GM12878 (cell line): ENCODE measurements around the gene RFPL1. TPM values are rescaled to one million over a fixed set of nuclear protein-coding genes. Genes with fewer than 3 reads are reported as not detected.

Source experiments
- ATAC-seq: fragments of 200-7000 bp; cut with Tn5 transposase; 3 replicates; pipeline ENCODE4 v1.9.1; 2020; ENCODE audit warnings: mild to moderate bottlenecking, moderate library complexity
- BruUV-seq: library from RNA; stranded (reverse); fragments of 400-500 nt; replicated peaks from 2 replicates; lab custom pipeline; 2021; lab: Mats Ljungman, UMichigan
- CTCF ChIA-PET: fragments of 300-600 bp; sonication (Branson Sonifier 250); formaldehyde crosslinking; extraction: SDS; loops from one replicate; lab custom pipeline; 2021; ENCODE audit warnings: inconsistent platforms; lab: Yijun Ruan, JAX
- POLR2A ChIA-PET: fragments of 350-600 bp; formaldehyde crosslinking; extraction: SDS; loops from one replicate; lab custom pipeline; 2021; ENCODE audit warnings: inconsistent platforms; lab: Charles Lee
- RAD21 ChIA-PET: fragments of 300-600 bp; sonication (Branson Sonifier 250); formaldehyde crosslinking; loops from one replicate; lab custom pipeline; 2023; ENCODE audit warnings: antibody characterized with exemption; ENCODE audit not compliant: unreplicated experiment; lab: Charles Lee
- SMC1A ChIA-PET: fragments of 300-600 bp; sonication (Branson Sonifier 250); formaldehyde crosslinking; loops from one replicate; lab custom pipeline; 2023; ENCODE audit not compliant: unreplicated experiment, uncharacterized antibody; lab: Charles Lee
- DNase-seq: peaks from one replicate; pipeline ENCODE4 v3.0.0-alpha.2; 2011; ENCODE audit warnings: low read depth, low spot score
- FAIRE-seq: peaks from 3 replicates; lab custom pipeline; 2011; peaks lifted over from hg19 to GRCh38; lab: Jason Lieb, UNC
- H2AFZ ChIP-seq: 2 replicates; pipeline ENCODE4 v1.6.0; 2011; ENCODE audit warnings: low read depth, low read length, control low read depth; ENCODE audit not compliant: control insufficient read depth
- H3K27ac ChIP-seq: 2 replicates; pipeline ENCODE4 v1.5.1; 2011; ENCODE audit warnings: control low read depth; ENCODE audit not compliant: control insufficient read depth, insufficient read depth
- H3K27me3 ChIP-seq, 2 experiments: replicated peaks in 1 of 2; 2 replicates each; pipeline versions ENCODE4 v1.6.0 to v1.6.1; 2011; ENCODE audit warnings: low read length in 1 of 2; ENCODE audit not compliant: control insufficient read depth in 2 of 2, insufficient read depth in 2 of 2
- H3K36me3 ChIP-seq, 2 experiments: 2 replicates each; pipeline ENCODE4 v1.5.1; 2011; ENCODE audit warnings: low read length in 1 of 2; ENCODE audit not compliant: control insufficient read depth in 2 of 2, insufficient read depth in 2 of 2
- H3K4me1 ChIP-seq: 2 replicates; pipeline ENCODE4 v1.6.1; 2011; ENCODE audit warnings: mild to moderate bottlenecking, low read length, moderate library complexity, mixed read lengths; ENCODE audit not compliant: control insufficient read depth, insufficient read depth
- H3K4me2 ChIP-seq: 2 replicates; pipeline ENCODE4 v1.6.0; 2011; ENCODE audit warnings: control low read depth; ENCODE audit not compliant: control insufficient read depth, insufficient read depth
- H3K4me3 ChIP-seq: fragments of 200-600 bp; sonication (generic); 2 replicates; pipeline ENCODE4 v1.5.1; 2016
- H3K79me2 ChIP-seq: 2 replicates; pipeline ENCODE4 v1.6.0; 2011; ENCODE audit warnings: low read length; ENCODE audit not compliant: control insufficient read depth, insufficient read depth
- H3K9ac ChIP-seq: 2 replicates; pipeline ENCODE4 v1.8.0; 2011; ENCODE audit warnings: low read length, control low read depth, mixed read lengths; ENCODE audit not compliant: control insufficient read depth, insufficient read depth
- H3K9me3 ChIP-seq: replicated peaks from 3 replicates; pipeline ENCODE4 v1.5.1; 2011; ENCODE audit warnings: mild to moderate bottlenecking, low read length; ENCODE audit not compliant: control insufficient read depth, insufficient read depth
- H4K20me1 ChIP-seq: 2 replicates; pipeline ENCODE4 v1.6.0; 2011; ENCODE audit not compliant: control insufficient read depth, insufficient read depth
- CREB1 ChIP-seq: IDR thresholded peaks from 2 replicates; pipeline ENCODE4 v1.6.1; 2012; ENCODE audit warnings: low read depth, mild to moderate bottlenecking, inconsistent platforms
- CREM ChIP-seq: IDR thresholded peaks from 2 replicates; pipeline ENCODE4 v1.6.1; 2014; ENCODE audit warnings: antibody characterized with exemption, low read depth
- GABPA ChIP-seq: IDR thresholded peaks from 2 replicates; pipeline ENCODE4 v1.6.1; 2014; ENCODE audit warnings: antibody characterized with exemption, low read depth, mild to moderate bottlenecking, inconsistent platforms
- JUND ChIP-seq: IDR thresholded peaks from 2 replicates; pipeline ENCODE4 v1.6.1; 2012; ENCODE audit warnings: low read depth, mild to moderate bottlenecking, low read length, improper control_type of control experiment, moderate library complexity
- SP1 ChIP-seq: IDR thresholded peaks from one replicate; pipeline ENCODE4 v1.6.1; 2011; ENCODE audit warnings: low read depth, low read length
- USF2 ChIP-seq: IDR thresholded peaks from 2 replicates; pipeline ENCODE4 v1.6.1; 2011; ENCODE audit warnings: low read depth, low read length, improper control_type of control experiment, borderline replicate concordance
- ZBTB4 ChIP-seq: fragments of 450-650 bp; formaldehyde crosslinking; IDR thresholded peaks from 2 replicates; pipeline ENCODE4 v1.4.0; 2022; ENCODE audit warnings: mild to moderate bottlenecking, moderate library complexity
- ZNF217 ChIP-seq: fragments of 450-650 bp; IDR thresholded peaks from 2 replicates; pipeline ENCODE4 v1.6.1; 2017; ENCODE audit warnings: antibody characterized with exemption, mild to moderate bottlenecking
- WGBS: methylation state at CpG from one replicate; pipeline ENCODE4 v1.1.6; 2016; ENCODE audit warnings: low lambda C conversion rate; ENCODE audit not compliant: insufficient replicate concordance, insufficient coverage; ENCODE audit errors: missing lambda C conversion rate; 5-methylcytosine and 5-hydroxymethylcytosine counted together
- in situ Hi-C: fragments of 300-500 bp; cut with MboI; formaldehyde crosslinking; loops from 9 replicates; pipeline ENCODE4 v1.14.3; 2018; ENCODE audit warnings: mixed read lengths
- intact Hi-C: fragments of 100-400 bp; cut with micrococcal nuclease; formaldehyde crosslinking; loops from one replicate; pipeline ENCODE4 v1.14.2; 2022; ENCODE audit not compliant: unreplicated experiment
- polyA plus RNA-seq, 11 experiments: library from polyadenylated mRNA; depleted of rRNA in 4 of 11; unstranded in 6 of 11; stranded (reverse) in 5 of 11; fragments of >200 nt; fragmentation: Nextera tagmentation in 4 of 11; fragmentation: Illumina TruSeq in 1 of 11; extraction: Ambion mirVana in 4 of 11; extraction: Trizol in 1 of 11; gene quantifications; 1 replicate in 1 of 11; 2 replicates in 10 of 11; pipeline versions ENCODE4 v1.2.1 to v1.2.3, GENCODE V29; 2011 to 2016; ENCODE audit warnings: inconsistent platforms in 2 of 11, missing spikeins in 2 of 11, low read depth in 1 of 11
- total RNA-seq, 4 experiments: library from RNA; depleted of rRNA in 3 of 4; stranded (reverse); fragments of >200 nt in 3 of 4; fragmentation: Illumina TruSeq in 1 of 4; extraction: Trizol in 1 of 4; gene quantifications; 2 replicates each; pipeline versions ENCODE4 v1.2.1 to v1.2.3, GENCODE V29; 2013 to 2021

Gene RFPL1
- total and polyA plus RNA-seq, 10 of the 15 experiments (the other 5 are each of a cell fraction or from before 2014, with no cell fraction given), result 0.13 TPM; not detected in 9

- Histone ChIP-seq H4K20me1 (no peaks in the 10 kb centered on the region), H2AFZ (no peak overlapping the region), H3K79me2 (no peaks in the 10 kb centered on the region), H3K9ac (no peak overlapping the region), H3K9me3 (no peaks in the 10 kb centered on the region; the same call in 2 of the 3 replicates), H3K4me1 (no peaks in the 10 kb centered on the region), H3K27ac (no peak overlapping the region), H3K36me3 (no peaks in the 10 kb centered on the region), H3K4me3 (no peak overlapping the region), H3K4me2 (no peak overlapping the region; the same call in 1 of the 2 replicates), H3K27me3 (peaks cover 0 to 3% of the 10 kb centered on the region in 2 experiments; a peak in 2 of 4 replicates)
- SMC1A ChIA-PET, result no interaction called here
- 28% methylated on average over 15 of the region's 15 CpGs for WGBS
- ATAC-seq (no peak), DNase-seq (no peak), FAIRE-seq (no peak)
- CTCF ChIA-PET, result interaction anchor here (1.3 kb wide), 1 partner anchor 144 kb away, joined by 3 read pairs; no protein-coding TSS in a partner anchor
- in situ Hi-C loops, result no loop called here
- intact Hi-C loops, result no loop called here
- no TSS peak for BruUV-seq
- POLR2A ChIA-PET, result no interaction called here
- RAD21 ChIA-PET, result no interaction called here
- no peak for TF ChIP-seq GABPA
- no peak for TF ChIP-seq ZBTB4 (CRISPR knock-in tag)
- TF ChIP-seq SP1, result no peak
- no peak for TF ChIP-seq JUND
- no peak for TF ChIP-seq CREM
- TF ChIP-seq USF2, result no peak
- TF ChIP-seq ZNF217, result no peak
- TF ChIP-seq CREB1, result no peak
These were observed 43.0 kb downstream of the RFPL1 start for GRCh38 chr22:29481265-29482000.
